ENCODE data around the gene PPIL6. TPM values are rescaled to one million over a fixed set of nuclear protein-coding genes. Genes with fewer than 3 reads are reported as not detected.

The PPIL6 gene
- total RNA-seq, 2 experiments from 2014 or later = 0.17 to 0.53 TPM

DNA sequence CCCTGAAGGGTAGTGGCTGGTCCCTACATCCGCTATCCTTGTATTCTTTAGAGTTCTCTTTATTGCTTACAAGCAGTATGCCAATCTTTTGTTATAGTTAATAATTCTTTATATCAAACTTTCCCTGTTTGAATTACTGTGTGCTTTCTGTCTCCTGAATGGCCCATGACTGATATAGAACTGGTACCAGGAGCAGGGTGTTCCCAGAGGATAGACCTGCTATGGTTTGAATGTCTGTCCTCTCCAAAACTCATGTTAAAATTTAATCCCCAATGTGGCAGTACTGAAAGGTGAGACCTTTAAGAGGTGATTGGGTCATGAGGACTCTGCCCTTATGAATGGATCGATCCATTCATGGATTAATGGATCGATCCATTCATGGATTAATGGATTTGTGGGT is 84.2 kb downstream of the PPIL6 start:
- Mint-ChIP-seq H3K36me3 (peaks cover 83% of the 10 kb centered on the region), H3K4me1 (peaks cover 16% of the 10 kb centered on the region), H3K9me3 (peaks cover 7% of the 10 kb centered on the region), H3K27me3 (no peaks in the 10 kb centered on the region), H3K27ac (no peak overlapping the region), H3K4me3 (no peak overlapping the region)
- POLR2A ChIA-PET = interaction anchor here (0.6 kb wide), 1 partner anchor 190 kb away, joined by 3 read pairs; no protein-coding TSS in a partner anchor
- ATAC-seq (ENCODE audit: low read depth) (no peak), DNase-seq (no peak)

DNA sequence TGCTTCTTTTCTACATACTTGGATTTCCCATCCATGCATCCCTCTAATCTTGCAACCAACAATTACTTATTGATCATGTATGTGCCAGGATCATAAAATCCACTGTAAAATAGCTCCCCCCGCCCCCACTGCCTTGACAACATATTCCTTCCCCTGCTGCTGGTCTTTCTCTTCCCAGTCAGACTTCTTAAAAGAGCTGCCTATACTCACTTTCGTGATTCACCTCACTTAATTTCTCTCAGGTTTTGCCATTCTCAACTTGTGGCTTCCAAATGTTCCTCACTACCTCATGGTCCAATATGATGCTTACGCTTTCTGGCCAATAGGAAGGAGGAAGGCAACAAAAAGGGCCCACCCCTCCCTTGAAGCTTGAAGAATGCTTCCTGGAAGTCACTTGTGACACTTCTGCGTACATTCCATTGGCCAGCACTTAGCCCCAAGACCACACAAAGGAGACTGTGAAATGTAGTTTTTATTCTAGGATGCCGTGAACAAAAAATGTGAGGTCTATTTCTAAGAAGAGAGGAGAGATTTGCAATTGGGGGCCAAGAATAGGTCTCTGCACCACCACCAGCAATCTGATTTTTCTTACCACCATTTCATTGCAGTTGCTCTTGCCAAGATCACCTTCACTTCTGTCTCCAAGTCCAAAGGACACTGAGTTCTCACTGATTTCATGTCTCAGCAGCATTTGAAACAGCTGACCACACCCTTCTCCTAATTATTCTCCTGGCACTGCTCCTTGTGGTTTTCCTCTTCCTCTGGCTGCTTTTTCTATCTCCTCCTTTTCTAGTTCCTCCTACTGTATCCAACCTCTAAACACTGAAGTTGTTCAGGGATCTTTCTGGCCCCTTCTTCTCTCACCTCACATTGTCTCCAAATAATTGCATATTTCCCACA is 88.9 kb downstream of the PPIL6 start:
- ATAC-seq (ENCODE audit: low read depth) (peak; percentile 31), DNase-seq (no peak)
- no peak overlapping the region for H3K4me3 Mint-ChIP-seq
- peaks cover 43% of the 10 kb centered on the region for H3K36me3 Mint-ChIP-seq
- H3K27me3 Mint-ChIP-seq = no peaks in the 10 kb centered on the region
- POLR2A ChIA-PET = interaction anchor here (0.6 to 1.6 kb wide), 2 partner anchors 10 to 763 kb away, joined by 4 to 5 read pairs; no protein-coding TSS in a partner anchor
- peaks cover 3% of the 10 kb centered on the region for H3K9me3 Mint-ChIP-seq
- H3K4me1 Mint-ChIP-seq = peaks cover 12% of the 10 kb centered on the region
- H3K27ac Mint-ChIP-seq = peak overlapping the region; percentile 59

DNA sequence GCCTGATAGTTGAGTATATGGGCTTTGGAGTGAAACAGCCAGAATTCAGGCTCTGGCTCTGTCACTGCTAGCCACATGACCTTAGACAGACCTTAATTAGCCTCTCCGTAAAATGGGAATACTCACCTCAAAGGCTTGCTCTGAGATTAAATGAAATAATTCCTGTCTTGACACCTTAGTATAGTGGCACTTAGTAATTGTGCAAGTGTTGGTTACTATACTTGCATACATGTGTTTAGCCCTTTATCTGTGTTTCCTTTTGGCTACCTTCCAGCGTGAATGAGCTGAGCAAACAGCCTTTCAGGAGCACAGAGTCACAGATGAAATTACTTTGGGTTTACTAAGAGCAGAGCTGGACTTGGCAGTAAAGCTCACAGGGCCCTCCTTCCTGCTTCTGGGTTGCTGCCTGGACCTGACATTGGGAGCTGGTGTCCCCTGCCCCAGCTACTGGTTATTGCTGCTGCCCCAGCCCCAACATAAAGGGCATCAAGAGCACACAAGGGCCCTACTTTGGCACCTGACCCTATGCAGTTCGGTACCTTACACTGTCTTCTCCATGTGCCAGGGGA is 90.9 kb downstream of the PPIL6 start:
- ATAC-seq (ENCODE audit: low read depth) (no peak), DNase-seq (no peak)
- Mint-ChIP-seq H3K9me3 (no peaks in the 10 kb centered on the region), H3K4me3 (no peak overlapping the region), H3K27me3 (no peaks in the 10 kb centered on the region), H3K36me3 (peaks cover 30% of the 10 kb centered on the region), H3K4me1 (peaks cover 12% of the 10 kb centered on the region), H3K27ac (no peak overlapping the region)
- POLR2A ChIA-PET = no interaction called here

DNA sequence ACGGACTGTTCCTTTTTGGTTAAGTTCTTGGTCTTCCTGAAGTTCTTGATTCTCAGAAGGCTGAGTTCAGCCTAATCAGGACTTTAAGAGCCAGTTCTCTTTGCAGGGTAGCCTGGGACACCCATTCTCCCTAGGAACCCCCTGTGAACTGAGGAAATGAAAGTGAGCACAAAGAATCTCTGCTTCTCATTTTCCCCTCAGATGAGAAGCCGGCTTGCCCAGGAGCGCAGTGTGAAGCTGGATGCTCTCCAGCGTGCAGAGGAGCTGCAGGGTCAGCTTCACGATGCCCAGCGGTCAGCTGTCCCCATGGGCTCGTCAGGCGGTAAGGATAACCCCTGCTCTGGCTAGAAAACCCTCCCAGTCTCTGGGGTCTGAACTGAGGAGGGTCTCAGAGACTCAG is 92.2 kb downstream of the PPIL6 start:
- H3K27ac Mint-ChIP-seq = no peak overlapping the region
- POLR2A ChIA-PET = interaction anchor here (1.0 kb wide), 1 partner anchor 13 kb away, joined by 3 read pairs; no protein-coding TSS in a partner anchor
- DNase-seq (no peak), ATAC-seq (ENCODE audit: low read depth) (no peak)
- peaks cover 20% of the 10 kb centered on the region for H3K36me3 Mint-ChIP-seq
- peaks cover 12% of the 10 kb centered on the region for H3K4me1 Mint-ChIP-seq
- no peak overlapping the region for H3K4me3 Mint-ChIP-seq
- no peaks in the 10 kb centered on the region for H3K9me3 Mint-ChIP-seq
- H3K27me3 Mint-ChIP-seq = no peaks in the 10 kb centered on the region

DNA sequence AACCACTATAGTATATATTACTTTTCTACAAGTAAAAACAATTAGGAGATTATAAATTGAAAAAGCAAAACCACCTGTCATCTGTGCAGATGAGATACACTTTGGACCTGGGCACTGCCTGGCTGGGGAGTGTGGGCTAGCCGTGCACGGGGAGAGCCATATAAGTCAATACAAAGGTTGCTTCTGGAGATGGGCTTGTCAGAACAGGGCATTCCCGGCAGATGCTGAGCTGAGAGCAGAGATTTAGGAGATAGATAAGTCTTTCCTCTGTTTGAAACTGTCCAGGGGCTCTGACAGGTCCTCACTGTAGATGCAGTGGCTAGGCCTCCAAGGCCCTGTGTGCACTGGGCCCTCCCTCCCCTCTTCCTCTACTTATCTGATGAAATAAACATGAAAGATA is 92.6 kb downstream of the PPIL6 start:
- no peaks in the 10 kb centered on the region for H3K9me3 Mint-ChIP-seq
- no peak for DNase-seq
- H3K27me3 Mint-ChIP-seq = no peaks in the 10 kb centered on the region
- ATAC-seq (ENCODE audit: low read depth) = no peak
- H3K36me3 Mint-ChIP-seq = peaks cover 16% of the 10 kb centered on the region
- POLR2A ChIA-PET = interaction anchor here (1.0 kb wide), 1 partner anchor 14 kb away, joined by 3 read pairs; no protein-coding TSS in a partner anchor
- H3K4me1 Mint-ChIP-seq = peaks cover 10% of the 10 kb centered on the region
- no peak overlapping the region for H3K27ac Mint-ChIP-seq
- no peak overlapping the region for H3K4me3 Mint-ChIP-seq

DNA sequence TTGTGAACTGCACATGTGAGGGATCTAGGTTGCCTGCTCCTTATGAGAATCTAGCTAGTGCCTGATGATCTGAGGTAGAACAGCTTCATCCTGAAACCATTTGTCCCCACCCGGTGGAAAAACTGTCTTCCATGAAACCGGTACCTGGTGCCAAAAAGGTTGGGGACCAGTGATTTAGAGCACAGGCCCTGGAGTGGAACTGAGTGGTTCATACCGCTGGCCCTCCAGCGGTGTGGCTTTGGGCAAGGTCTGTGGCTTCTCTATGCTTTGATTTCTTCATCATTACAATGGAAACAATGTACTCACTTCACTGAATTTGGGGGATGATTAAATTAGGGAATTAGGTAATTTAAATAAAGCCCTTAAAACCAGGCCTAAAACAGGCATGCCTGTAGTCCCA is 94.4 kb downstream of the PPIL6 start:
- POLR2A ChIA-PET = no interaction called here
- DNase-seq (no peak), ATAC-seq (ENCODE audit: low read depth) (no peak)
- Mint-ChIP-seq H3K36me3 (peaks cover 5% of the 10 kb centered on the region), H3K4me1 (peaks cover 1% of the 10 kb centered on the region), H3K27ac (no peak overlapping the region), H3K27me3 (no peaks in the 10 kb centered on the region), H3K9me3 (no peaks in the 10 kb centered on the region), H3K4me3 (no peak overlapping the region)

DNA sequence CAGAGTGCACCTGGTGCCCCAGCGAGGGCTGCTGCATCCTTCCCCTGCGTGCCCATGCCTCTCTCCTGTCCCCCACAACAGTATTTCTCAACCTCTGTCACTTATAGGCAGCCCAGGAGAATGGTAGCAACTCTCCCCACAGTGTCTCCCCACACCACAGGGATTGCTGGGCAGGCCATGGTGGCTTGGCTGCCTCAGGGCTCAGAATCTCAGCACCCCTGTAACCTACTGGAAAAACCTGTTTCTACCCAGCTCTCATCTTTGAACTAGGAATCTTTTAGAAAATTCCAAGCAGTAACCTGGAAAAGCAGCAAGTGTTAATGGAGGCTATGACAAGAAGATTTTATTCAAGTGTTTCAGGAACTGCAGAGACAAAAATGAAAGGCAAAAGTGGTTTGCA is 96.2 kb downstream of the PPIL6 start:
- Mint-ChIP-seq H3K4me3 (no peak overlapping the region), H3K9me3 (no peaks in the 10 kb centered on the region), H3K4me1 (peaks cover 1% of the 10 kb centered on the region), H3K27me3 (no peaks in the 10 kb centered on the region), H3K27ac (no peak overlapping the region), H3K36me3 (peaks cover 2% of the 10 kb centered on the region)
- no peak for ATAC-seq (ENCODE audit: low read depth)
- POLR2A ChIA-PET = no interaction called here
- no peak for DNase-seq

DNA sequence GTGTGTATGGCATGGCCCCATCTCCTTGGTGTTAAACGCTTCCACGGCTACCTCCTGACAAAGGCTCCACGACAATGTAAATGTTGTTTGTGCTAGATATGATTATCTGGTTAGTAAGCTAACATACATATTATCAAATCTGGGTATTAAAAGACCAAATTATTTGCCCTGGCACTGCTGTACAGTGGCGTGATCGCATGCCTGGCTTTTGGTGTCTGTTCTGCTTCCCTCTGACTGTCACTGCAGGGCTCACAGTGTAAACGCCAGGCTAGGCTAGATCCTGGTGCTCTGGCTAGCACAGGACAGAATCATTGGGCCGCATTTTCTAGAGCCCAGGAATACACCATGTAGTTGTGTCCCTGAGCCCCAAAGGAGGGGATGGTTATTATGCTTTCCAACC is 96.9 kb downstream of the PPIL6 start:
- POLR2A ChIA-PET = no interaction called here
- peaks cover 1% of the 10 kb centered on the region for H3K4me1 Mint-ChIP-seq
- no peak overlapping the region for H3K27ac Mint-ChIP-seq
- no peaks in the 10 kb centered on the region for H3K9me3 Mint-ChIP-seq
- no peaks in the 10 kb centered on the region for H3K27me3 Mint-ChIP-seq
- H3K36me3 Mint-ChIP-seq = peaks cover 2% of the 10 kb centered on the region
- no peak overlapping the region for H3K4me3 Mint-ChIP-seq
- DNase-seq (no peak), ATAC-seq (ENCODE audit: low read depth) (no peak)

DNA sequence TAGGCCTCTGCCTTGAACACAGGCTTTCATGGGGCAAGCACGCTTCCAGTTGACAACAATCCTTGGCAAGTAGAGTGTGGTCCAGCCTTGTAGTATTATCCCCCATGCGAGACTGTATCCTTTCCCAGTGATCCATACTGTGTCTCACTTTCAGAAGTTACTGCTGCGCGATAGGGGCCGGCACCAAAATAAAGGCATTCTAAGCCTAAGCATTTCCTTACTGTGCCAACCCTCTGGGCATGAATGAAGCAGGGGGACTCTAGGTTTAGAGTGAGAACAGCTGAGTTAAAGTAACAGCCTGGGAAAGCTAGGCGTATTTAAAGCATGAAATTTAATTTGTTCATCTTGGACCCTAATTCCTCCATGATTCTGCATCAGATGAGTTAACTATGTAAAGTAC is 97.5 kb downstream of the PPIL6 start:
- POLR2A ChIA-PET = no interaction called here
- H3K4me1 Mint-ChIP-seq = peaks cover 3% of the 10 kb centered on the region
- no peaks in the 10 kb centered on the region for H3K9me3 Mint-ChIP-seq
- no peak for ATAC-seq (ENCODE audit: low read depth)
- H3K36me3 Mint-ChIP-seq = peaks cover 2% of the 10 kb centered on the region
- no peak overlapping the region for H3K27ac Mint-ChIP-seq
- H3K4me3 Mint-ChIP-seq = no peak overlapping the region
- no peak for DNase-seq
- no peaks in the 10 kb centered on the region for H3K27me3 Mint-ChIP-seq

DNA sequence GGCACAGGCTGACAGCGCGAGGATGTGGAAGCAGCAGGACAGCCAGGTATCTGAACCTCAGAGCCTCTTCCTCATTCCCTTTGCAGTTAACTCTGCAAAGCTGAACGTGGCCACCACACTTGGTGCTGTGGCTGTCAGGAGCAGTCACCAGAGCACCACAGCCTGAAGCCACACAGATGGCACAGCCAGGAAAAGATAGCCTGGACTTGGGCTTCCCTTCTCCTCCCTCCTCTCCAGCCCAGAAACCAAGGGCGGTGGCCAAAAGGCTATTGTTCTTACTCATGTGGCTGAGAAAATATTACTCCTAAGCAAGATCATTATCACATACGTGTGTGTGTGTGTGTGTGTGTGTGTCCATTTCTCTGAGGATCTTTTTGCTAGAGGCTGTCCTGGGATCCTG is 97.9 kb downstream of the PPIL6 start:
- H3K4me3 Mint-ChIP-seq = no peak overlapping the region
- no peaks in the 10 kb centered on the region for H3K27me3 Mint-ChIP-seq
- ATAC-seq (ENCODE audit: low read depth) (no peak), DNase-seq (no peak)
- H3K36me3 Mint-ChIP-seq = peaks cover 2% of the 10 kb centered on the region
- no peak overlapping the region for H3K27ac Mint-ChIP-seq
- POLR2A ChIA-PET = no interaction called here
- peaks cover 3% of the 10 kb centered on the region for H3K4me1 Mint-ChIP-seq
- no peaks in the 10 kb centered on the region for H3K9me3 Mint-ChIP-seq

DNA sequence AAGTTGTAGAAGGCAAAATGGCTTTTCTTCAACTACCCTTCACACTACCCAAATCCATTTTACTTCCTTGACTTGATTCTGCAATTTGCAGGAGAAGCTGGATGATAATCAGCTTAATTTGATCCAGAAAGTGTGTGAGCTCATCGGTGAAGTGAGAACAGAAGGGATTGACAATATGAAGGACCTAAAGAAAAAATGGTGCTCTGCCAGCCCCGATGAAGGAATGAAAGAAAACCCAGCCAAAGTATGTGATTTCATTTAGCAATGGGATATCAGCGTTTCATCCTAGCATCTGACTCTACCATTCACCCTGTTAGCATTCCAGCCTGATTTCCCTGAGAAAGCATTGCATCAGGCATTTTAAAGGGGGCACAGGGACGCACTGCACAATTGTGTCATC is 99.6 kb downstream of the PPIL6 start:
- ATAC-seq (ENCODE audit: low read depth) (no peak), DNase-seq (no peak)
- H3K9me3 Mint-ChIP-seq = no peaks in the 10 kb centered on the region
- no peak overlapping the region for H3K4me3 Mint-ChIP-seq
- no peak overlapping the region for H3K27ac Mint-ChIP-seq
- peaks cover 5% of the 10 kb centered on the region for H3K36me3 Mint-ChIP-seq
- H3K27me3 Mint-ChIP-seq = no peaks in the 10 kb centered on the region
- peaks cover 5% of the 10 kb centered on the region for H3K4me1 Mint-ChIP-seq
- POLR2A ChIA-PET = no interaction called here

Measured in activated naive CD8-positive, alpha-beta T cell treated with anti-CD3 and anti-CD28 coated beads, Interleukin-2, amount 10 ng/mL, durations not matched to agents 7 days and 5 days (primary cell).